ENCODE measurements around the gene GPA33.

GPA33 gene, protein sequence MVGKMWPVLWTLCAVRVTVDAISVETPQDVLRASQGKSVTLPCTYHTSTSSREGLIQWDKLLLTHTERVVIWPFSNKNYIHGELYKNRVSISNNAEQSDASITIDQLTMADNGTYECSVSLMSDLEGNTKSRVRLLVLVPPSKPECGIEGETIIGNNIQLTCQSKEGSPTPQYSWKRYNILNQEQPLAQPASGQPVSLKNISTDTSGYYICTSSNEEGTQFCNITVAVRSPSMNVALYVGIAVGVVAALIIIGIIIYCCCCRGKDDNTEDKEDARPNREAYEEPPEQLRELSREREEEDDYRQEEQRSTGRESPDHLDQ

DNA sequence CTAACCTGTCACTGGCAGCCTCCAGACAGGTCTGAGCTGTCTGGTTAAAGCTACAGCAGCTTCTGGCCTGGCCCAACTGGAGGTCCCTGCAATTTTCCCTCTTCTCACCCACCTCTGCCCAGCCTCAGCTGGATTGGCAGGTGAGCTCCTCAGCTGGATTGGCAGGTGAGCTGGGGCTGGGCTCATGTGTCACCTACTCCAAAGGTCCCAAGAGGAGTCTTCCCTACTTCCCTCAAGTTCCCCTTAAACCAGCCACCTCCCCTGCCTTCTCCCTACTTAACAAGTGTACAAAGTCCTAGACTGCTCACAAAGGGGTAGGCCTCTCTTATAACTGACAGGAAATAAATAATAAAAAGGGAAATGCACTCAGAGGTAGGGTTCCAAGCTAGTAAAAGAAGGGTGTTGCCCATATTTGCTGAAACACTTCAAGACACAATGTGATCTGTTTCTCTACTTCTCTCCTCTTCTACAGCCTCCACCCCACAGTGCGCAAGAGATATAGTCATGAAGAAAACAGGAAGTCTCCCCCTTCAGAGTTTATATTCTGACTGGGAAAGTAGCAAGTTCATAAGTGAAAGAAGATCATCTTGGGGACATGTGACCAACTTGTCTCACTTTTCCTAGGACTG lies at the start of gene GPA33:
GPA33 (minus strand) TSS at position 64 of the 629 bp plus-strand sequence. CDS start 90 bp downstream, outside the sequence.
- H3K36me3 Mint-ChIP-seq (ENCODE audit: low read depth) = no peaks in the 10 kb centered on the region
- no peak for DNase-seq
- no peaks in the 10 kb centered on the region for H3K9me3 Mint-ChIP-seq
- H3K27ac Mint-ChIP-seq = peak within 1 kb of the TSS; percentile 59
- H3K27me3 Mint-ChIP-seq = no peaks in the 10 kb centered on the region
- no peak within 1 kb of the TSS for H3K4me3 Mint-ChIP-seq
- peaks cover 28% of the 10 kb centered on the region for H3K4me1 Mint-ChIP-seq
- peak; percentile 72 for ATAC-seq

DNA sequence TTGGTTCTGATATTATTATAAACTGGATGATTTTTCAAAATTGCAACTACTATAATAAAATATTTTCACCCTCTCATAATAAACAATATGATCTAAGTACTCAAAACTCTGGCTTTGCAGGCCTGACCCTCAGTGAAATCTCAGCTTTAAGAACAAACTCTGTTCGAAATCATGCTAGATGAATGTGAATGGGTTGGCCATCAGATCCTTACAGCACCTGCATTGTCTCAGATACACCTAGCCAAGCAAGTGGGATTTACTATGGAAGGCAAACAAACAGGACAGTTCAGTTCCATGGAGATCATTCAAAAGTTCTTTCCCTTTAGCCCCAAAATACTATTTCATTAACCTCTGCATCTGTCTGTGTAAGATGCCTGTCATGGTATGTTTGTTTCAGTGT lies 48.5 kb upstream of the GPA33 start:
- H3K4me3 Mint-ChIP-seq = no peak overlapping the region
- H3K27ac Mint-ChIP-seq = no peak overlapping the region
- H3K9me3 Mint-ChIP-seq = peaks cover 3% of the 10 kb centered on the region
- DNase-seq = no peak
- ATAC-seq = no peak
- H3K27me3 Mint-ChIP-seq = peaks cover 3% of the 10 kb centered on the region
- H3K36me3 Mint-ChIP-seq (ENCODE audit: low read depth) = no peaks in the 10 kb centered on the region
- no peaks in the 10 kb centered on the region for H3K4me1 Mint-ChIP-seq

DNA sequence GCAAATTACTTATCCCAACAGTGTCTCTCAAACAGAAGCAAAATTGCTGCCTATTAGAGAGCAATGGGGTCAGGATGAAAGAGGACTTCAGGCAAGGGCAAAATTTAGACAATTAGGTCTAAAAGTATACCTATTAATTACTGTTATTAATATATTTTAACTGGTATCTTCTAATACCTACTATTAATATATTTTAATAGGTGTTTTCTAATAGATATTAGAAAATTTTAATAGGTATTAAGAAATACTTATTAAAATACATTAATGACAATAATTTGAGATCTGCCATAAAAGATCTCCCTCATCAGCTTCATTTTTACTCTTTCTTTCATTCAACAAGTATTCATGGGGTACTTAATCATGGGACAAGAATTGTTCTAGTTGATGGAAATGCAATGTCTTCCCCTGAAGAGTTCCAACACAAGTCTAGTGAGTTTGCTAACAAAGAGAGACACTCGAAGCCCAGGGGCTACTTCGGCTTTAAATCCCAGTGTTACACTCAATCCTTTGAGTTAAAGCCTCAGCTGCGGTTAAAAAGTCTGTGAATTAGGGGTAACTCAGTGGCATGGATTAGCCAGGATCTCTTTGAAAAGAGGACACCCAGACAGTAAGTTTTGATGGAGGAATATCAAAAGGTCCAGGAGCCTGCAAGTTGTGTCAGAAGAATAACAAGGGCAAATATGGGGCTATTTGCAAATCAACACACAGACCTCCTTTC lies 47.8 kb upstream of the GPA33 start:
- no peak overlapping the region for H3K4me3 Mint-ChIP-seq
- ATAC-seq (no peak), DNase-seq (no peak)
- no peaks in the 10 kb centered on the region for H3K27me3 Mint-ChIP-seq
- no peaks in the 10 kb centered on the region for H3K36me3 Mint-ChIP-seq (ENCODE audit: low read depth)
- no peaks in the 10 kb centered on the region for H3K9me3 Mint-ChIP-seq
- H3K4me1 Mint-ChIP-seq = no peaks in the 10 kb centered on the region
- H3K27ac Mint-ChIP-seq = no peak overlapping the region

DNA sequence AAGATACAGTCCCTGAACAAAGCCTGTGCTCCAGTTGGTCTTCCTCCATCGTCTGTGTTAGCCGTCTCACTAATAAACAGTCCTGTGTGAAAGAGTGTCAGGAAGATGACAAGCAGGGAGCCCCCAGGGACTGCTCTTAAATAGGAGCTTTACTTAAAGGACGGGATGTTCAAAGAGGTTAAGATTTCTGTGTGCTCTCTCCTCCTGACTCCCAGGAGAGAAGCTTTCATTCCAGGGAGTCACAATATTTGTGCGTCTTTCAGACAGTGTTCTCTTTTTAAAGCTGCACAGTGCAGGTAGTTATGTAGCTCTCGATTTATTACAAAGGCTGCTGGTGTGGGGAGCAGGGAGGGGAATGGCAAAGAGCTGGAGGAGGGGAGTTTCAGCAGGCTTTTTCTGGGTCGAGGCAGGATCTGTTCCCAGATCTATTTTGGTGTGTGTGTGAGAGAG lies 47.2 kb upstream of the GPA33 start:
- DNase-seq (no peak), ATAC-seq (no peak)
- no peaks in the 10 kb centered on the region for H3K27me3 Mint-ChIP-seq
- no peaks in the 10 kb centered on the region for H3K9me3 Mint-ChIP-seq
- H3K4me1 Mint-ChIP-seq = no peaks in the 10 kb centered on the region
- H3K4me3 Mint-ChIP-seq = no peak overlapping the region
- H3K27ac Mint-ChIP-seq = no peak overlapping the region
- no peaks in the 10 kb centered on the region for H3K36me3 Mint-ChIP-seq (ENCODE audit: low read depth)

DNA sequence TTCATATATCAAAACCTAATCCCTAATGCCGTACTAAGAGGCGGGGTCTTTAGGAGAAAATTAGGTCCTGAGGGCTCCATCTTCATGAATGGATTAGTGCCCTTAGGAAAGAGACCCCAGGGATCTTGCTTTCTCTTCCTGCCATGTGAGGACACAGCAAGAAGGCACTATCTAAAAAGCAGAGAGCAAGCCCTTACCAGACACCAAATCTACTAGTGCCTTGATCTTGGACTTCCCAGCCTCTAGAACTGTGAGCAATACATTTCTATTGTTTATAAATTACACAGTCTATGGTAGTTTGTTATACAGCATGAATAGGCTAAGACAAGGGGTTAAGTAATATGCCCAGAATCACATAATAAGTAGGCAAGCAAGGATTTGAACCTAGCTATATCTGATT lies 46.6 kb upstream of the GPA33 start:
- Mint-ChIP-seq H3K36me3 (ENCODE audit: low read depth) (no peaks in the 10 kb centered on the region), H3K27me3 (no peaks in the 10 kb centered on the region)
- ATAC-seq = no peak

DNA sequence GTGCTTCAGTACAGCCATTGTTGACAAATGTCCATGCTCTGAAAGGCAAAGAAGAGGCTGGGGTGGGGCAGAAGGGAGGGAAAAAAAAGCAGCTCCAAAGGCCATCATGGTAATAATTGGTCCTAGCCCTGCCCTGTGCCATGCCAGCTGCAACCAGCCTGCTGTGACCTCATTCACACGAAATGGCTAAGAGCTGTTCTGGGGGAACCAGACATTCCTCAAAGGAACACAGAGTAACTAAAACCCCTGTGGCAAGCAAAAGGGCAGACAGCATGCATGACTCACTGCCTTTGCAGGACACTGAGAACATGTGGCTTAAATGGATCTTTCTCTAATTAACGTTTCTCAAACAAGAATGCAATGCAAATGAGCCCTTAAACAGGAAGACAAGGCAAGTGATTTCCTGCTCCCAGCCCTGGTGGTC lies 46.0 kb upstream of the GPA33 start:
- Mint-ChIP-seq H3K9me3 (no peaks in the 10 kb centered on the region), H3K4me3 (no peak overlapping the region), H3K4me1 (no peaks in the 10 kb centered on the region), H3K27ac (no peak overlapping the region), H3K36me3 (ENCODE audit: low read depth) (no peaks in the 10 kb centered on the region), H3K27me3 (no peaks in the 10 kb centered on the region)
- ATAC-seq = peak; percentile 46
- DNase-seq = no peak

More for the DNA sequence above, 46.6 kb upstream of the GPA33 start:
- Mint-ChIP-seq H3K4me3 (no peak overlapping the region), H3K4me1 (no peaks in the 10 kb centered on the region), H3K27ac (no peak overlapping the region), H3K9me3 (no peaks in the 10 kb centered on the region)
- no peak for DNase-seq

DNA sequence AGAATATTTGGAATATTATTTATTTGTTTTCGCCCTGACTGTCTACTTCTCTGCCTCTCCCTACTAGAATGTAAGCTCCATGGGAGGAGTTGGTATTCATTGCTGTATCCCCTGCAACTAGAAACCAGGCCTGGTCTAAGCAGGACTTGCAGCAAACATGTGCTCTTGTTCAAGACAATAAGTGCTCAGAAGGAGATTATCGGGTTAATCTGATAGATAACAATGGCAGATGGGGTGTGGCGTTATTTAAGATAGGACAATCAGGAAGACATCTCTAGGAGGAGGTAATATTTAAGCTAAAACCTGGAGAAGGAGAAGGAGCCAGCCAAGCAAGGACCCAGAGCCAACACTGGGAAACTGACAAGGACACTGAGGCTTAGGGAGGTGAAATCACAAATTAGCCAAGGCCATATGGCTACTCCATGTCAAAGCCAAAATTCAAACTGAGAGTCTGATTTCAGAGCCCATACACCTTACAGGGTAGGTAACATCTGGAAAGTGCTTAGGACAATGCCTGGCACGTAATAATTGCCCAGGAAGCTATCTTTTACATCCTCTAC lies 45.2 kb upstream of the GPA33 start:
- DNase-seq = no peak
- Mint-ChIP-seq H3K36me3 (ENCODE audit: low read depth) (no peaks in the 10 kb centered on the region), H3K27me3 (no peaks in the 10 kb centered on the region), H3K4me1 (no peaks in the 10 kb centered on the region), H3K4me3 (no peak overlapping the region), H3K9me3 (no peaks in the 10 kb centered on the region), H3K27ac (no peak overlapping the region)
- ATAC-seq = no peak

DNA sequence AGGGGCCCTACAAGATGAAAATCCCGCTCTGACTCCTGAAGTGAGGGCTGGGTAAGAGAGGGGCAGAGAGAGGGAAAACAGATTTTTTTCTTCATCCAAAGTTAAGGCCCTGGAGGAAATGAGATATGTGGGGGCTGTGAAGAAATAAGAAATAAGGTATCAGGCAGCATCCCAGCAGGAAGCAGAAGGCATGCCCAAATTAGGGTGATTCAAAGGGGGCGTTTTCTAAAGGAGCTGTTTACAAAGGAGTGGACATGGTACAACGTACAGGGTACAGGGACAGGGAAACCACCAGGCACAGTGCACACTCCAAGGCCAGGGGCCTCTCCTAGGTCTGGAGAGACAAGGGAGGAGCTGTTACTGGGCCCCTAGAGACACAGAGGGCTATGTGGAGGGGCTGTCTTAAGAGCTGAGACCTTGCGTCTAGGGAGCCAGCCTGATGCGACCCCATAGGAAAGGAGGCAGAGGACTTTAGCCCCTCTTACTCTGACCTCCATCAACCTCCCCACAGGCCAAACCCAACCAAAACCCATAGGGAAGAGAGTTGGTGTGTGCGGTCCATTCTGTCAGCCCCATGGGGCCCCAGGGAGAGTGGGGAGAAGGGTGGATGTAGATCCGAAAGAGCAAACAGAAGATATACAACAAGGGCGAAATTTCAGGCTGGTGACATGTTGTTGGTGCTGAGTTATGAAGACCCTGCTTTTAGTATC lies 42.3 kb upstream of the GPA33 start:
- no peak overlapping the region for H3K4me3 Mint-ChIP-seq
- no peaks in the 10 kb centered on the region for H3K9me3 Mint-ChIP-seq
- no peak for DNase-seq
- no peak overlapping the region for H3K27ac Mint-ChIP-seq
- peaks cover 12% of the 10 kb centered on the region for H3K27me3 Mint-ChIP-seq
- H3K4me1 Mint-ChIP-seq = no peaks in the 10 kb centered on the region
- no peaks in the 10 kb centered on the region for H3K36me3 Mint-ChIP-seq (ENCODE audit: low read depth)
- ATAC-seq = no peak

DNA sequence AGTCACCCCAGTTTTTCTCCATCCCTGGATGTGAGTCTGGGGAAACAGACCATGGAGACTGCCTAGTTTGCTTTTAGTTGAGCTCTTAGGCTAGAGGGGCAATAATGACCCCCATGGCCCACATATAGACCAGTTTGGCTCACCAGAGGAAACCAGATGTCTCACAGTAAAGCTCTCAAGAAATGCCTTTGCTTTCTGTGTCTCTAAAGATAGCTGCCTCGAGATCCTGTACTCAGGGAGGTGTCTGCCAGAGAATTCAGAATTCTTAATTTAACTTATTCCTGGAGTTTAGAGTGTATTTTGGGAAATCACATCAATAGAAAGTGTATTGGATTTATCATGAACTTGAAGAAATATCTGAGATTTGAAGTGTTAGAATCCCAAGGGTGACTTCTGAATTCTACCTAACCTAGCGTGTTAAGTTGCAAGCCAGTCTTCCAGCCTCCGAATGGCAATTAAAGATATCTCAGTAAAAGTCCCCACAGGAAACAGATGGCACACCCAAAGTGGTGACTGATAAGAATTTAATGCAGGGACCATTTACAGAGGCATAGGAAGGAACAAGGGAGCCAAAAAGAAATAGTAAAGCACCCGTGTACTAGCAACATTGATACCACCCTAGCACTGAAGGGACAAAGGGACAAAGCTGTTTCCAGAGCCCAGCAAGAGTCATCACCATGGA lies 40.8 kb upstream of the GPA33 start:
- H3K36me3 Mint-ChIP-seq (ENCODE audit: low read depth) = no peaks in the 10 kb centered on the region
- no peak overlapping the region for H3K27ac Mint-ChIP-seq
- DNase-seq (no peak), ATAC-seq (no peak)
- peaks cover 20% of the 10 kb centered on the region for H3K27me3 Mint-ChIP-seq
- H3K9me3 Mint-ChIP-seq = no peaks in the 10 kb centered on the region
- no peak overlapping the region for H3K4me3 Mint-ChIP-seq
- no peaks in the 10 kb centered on the region for H3K4me1 Mint-ChIP-seq

DNA sequence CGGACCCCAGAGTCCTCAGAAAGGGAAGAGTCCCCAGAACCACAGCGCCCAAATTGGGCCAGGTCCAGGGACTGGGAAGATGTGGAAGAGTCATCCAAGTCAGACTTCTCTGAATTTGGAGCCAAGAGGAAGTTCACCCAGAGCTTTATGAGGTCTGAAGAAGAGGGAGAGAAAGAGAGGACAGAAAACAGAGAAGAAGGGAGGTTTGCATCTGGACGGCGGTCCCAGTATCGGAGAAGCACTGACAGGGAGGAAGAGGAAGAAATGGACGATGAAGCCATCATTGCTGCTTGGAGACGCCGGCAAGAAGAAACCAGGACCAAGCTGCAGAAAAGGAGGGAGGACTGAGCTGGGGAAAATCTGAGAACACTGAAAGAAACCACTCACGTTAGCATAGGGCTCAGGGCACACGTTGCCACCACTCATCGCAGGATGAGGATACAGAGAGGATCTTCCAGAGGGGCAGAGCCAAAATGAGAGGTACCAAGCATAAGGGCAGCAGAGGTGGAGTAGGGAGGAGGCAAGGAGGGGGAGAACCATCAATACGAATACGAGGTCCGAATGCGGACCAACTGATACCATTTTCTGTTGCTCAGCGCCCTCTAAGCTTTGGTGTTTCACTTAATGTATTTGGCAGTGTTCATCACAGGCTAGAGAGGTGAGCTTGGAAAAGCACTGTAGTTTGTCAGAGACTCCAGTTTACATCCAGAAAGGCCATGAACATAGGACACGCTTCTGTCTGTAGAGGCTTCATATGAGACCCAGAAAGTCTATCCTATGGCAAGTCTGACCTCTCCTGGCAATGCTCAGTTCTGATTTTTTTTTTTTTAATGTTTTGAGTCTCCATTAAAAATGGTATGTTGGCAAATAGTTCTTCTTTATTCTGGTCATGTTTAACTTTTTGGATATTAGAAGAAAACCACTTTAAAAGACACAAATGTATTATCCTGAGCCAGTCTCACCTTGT lies 38.4 kb upstream of the GPA33 start:
- no peaks in the 10 kb centered on the region for H3K36me3 Mint-ChIP-seq (ENCODE audit: low read depth)
- no peak overlapping the region for H3K27ac Mint-ChIP-seq
- DNase-seq = no peak
- ATAC-seq = no peak
- no peaks in the 10 kb centered on the region for H3K4me1 Mint-ChIP-seq
- H3K4me3 Mint-ChIP-seq = no peak overlapping the region
- H3K27me3 Mint-ChIP-seq = peaks cover 20% of the 10 kb centered on the region
- H3K9me3 Mint-ChIP-seq = no peaks in the 10 kb centered on the region

DNA sequence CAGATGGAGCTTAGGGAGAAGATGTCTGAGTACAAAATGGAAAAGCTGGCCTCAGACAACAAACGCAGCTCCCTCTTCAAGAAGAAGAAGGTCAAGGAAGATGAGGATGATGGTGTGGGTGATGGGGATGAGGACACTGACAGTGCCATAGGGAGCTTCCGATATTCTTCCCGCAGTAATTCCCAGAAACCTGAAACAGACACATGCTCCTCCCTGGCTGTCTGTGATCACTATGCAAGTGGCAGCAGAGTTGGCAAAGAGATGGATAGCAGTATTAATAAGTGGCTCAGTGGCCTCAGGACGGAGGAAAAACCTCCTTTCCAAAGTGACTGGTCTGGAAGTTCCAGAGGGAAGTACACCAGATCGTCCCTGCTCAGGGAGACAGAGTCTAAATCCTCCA lies 37.5 kb upstream of the GPA33 start:
- H3K9me3 Mint-ChIP-seq = no peaks in the 10 kb centered on the region
- no peaks in the 10 kb centered on the region for H3K36me3 Mint-ChIP-seq (ENCODE audit: low read depth)
- no peaks in the 10 kb centered on the region for H3K4me1 Mint-ChIP-seq
- no peak for DNase-seq
- no peak overlapping the region for H3K4me3 Mint-ChIP-seq
- ATAC-seq = no peak
- H3K27me3 Mint-ChIP-seq = peaks cover 20% of the 10 kb centered on the region
- no peak overlapping the region for H3K27ac Mint-ChIP-seq

DNA sequence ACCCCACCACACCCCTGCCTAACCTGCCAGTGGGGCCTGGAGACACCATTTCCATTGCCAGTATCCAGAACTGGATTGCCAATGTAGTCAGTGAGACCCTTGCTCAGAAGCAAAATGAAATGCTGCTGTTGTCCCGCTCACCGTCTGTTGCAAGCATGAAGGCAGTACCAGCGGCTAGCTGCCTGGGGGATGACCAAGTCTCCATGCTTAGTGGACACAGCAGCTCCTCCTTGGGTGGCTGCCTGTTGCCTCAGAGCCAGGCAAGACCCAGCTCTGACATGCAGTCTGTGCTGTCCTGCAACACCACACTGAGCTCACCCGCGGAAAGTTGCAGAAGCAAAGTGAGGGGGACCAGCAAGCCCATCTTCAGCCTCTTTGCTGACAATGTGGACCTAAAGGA lies 37.1 kb upstream of the GPA33 start:
- H3K36me3 Mint-ChIP-seq (ENCODE audit: low read depth) = no peaks in the 10 kb centered on the region
- H3K9me3 Mint-ChIP-seq = no peaks in the 10 kb centered on the region
- H3K4me3 Mint-ChIP-seq = no peak overlapping the region
- peaks cover 20% of the 10 kb centered on the region for H3K27me3 Mint-ChIP-seq
- no peak for DNase-seq
- no peak for ATAC-seq
- no peak overlapping the region for H3K27ac Mint-ChIP-seq
- no peaks in the 10 kb centered on the region for H3K4me1 Mint-ChIP-seq

DNA sequence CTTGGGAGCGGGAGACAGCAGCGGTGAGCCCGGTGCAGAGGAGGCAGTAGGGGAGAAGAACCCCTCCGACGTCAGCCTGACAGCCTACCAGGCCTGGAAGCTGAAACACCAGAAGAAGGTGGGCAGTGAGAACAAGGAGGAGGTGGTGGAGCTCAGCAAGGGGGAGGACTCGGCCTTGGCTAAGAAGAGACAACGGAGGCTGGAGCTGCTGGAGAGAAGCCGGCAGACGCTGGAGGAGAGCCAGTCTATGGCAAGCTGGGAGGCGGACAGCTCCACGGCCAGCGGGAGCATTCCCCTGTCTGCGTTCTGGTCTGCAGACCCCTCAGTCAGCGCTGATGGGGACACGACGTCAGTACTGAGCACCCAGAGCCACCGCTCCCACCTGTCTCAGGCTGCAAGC lies 36.6 kb upstream of the GPA33 start:
- Mint-ChIP-seq H3K4me1 (no peaks in the 10 kb centered on the region), H3K27ac (no peak overlapping the region), H3K9me3 (no peaks in the 10 kb centered on the region), H3K36me3 (ENCODE audit: low read depth) (no peaks in the 10 kb centered on the region), H3K4me3 (no peak overlapping the region), H3K27me3 (peaks cover 20% of the 10 kb centered on the region)
- no peak for ATAC-seq
- DNase-seq = no peak
